Embryonic facial prominence (tissue), 1 donor: Measurements from ENCODE around the gene CCDC93.

Experiments
- DNase-seq: peaks from one replicate; pipeline ENCODE4 v3.0.0-alpha.2; 2016; ENCODE audit errors: extremely low spot score

Gene CCDC93

DNA sequence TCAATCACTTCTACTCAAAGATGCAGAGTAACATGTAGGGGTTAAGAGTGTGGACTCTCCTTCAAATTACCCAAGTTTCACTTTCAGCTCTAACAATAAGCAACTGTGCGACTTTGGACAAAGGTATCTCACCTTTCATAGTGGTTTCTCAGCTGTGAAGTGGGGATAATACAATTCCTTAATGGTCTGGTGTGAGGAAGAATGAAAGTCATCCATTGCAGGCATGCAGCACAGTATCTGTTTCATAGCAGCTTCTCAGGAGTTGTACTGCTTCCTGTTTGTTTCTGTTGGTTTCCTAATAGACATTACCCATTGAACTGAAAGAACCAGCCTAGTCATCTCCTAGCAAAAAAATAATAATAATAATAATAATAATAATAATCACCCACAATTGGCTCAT is 125.0 kb downstream of the CCDC93 start:
- DNase-seq, result no peak

DNA sequence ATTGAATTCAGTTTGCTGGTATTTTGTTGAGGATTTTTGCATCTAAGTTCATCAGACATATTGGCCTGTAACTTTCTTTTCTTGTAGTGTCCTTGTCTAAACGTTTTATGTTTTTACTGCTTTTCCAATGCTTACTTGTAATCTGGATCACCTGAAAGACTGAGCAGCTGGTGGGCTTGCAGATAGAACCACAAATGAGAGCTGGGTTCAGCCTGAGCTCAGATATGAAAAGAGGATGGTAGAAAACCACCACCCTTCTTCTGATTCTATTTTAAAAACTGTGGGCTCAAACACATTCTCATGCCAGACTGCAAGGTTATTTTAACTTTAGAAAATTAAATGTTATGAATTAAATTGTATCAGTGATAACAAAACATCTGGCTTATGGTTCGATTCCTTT is 128.6 kb downstream of the CCDC93 start:
- DNase-seq, result no peak

GRCh38 chr2:117879003-117879402 is 134.9 kb downstream of the CCDC93 start:
- no peak for DNase-seq

DNA sequence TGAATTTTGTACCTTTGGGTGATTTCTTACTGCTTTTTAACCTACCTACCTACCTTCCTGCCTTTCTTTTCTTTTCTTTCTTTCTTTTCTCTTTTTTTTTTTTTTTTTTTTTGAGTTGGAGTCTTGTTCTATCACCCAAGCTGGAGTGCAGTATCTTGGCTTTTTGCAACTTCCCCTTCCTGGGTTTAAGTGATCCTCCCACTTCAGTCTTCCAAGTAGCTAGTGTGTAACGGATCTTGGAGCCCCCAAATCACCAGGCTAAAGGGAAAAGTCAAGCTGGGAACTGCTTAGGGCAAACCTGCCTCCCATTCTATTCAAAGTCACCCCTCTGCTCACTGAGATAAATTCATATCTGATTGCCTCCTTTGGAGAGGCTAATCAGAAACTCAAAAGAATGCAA is 138.1 kb downstream of the CCDC93 start:
- no peak for DNase-seq
